Stomach (tissue), 9 donors: ENCODE data around the gene DNAJC16. TPM values are rescaled to one million over a fixed set of nuclear protein-coding genes. Genes with fewer than 3 reads are reported as not detected.

ENCODE experiments used
- DNase-seq, 2 donors: peaks; one replicate each; pipeline versions ENCODE4 v3.0.0 to v3.0.0-alpha.2; 2013 to 2019
- H3K27ac ChIP-seq, 5 donors: fragments of 200-600 bp in 4 of 5; sonication (generic) in 4 of 5; one replicate each; pipeline ENCODE4 v1.5.1; 2013 to 2019; ENCODE audit warnings: mild to moderate bottlenecking in 1 of 5, moderate library complexity in 1 of 5
- H3K27me3 ChIP-seq, 3 donors: fragments of 200-600 bp; sonication (generic); one replicate each; pipeline ENCODE4 v1.5.1; 2017 to 2019; ENCODE audit warnings: mixed run types in 1 of 3
- H3K36me3 ChIP-seq, 4 donors: fragments of 200-600 bp; sonication (generic); 1 replicate in 3 of 4; 2 replicates in 1 of 4; pipeline ENCODE4 v1.5.1; 2016 to 2019
- H3K4me1 ChIP-seq, 4 donors: fragments of 200-600 bp; sonication (generic); one replicate each; pipeline ENCODE4 v1.5.1; 2016 to 2019
- H3K4me3 ChIP-seq, 4 donors: fragments of 200-600 bp; sonication (generic) in 3 of 4; one replicate each; pipeline ENCODE4 v1.5.1; 2016 to 2019; ENCODE audit warnings: mild to moderate bottlenecking in 1 of 4
- H3K9me3 ChIP-seq, 4 donors: fragments of 200-600 bp; sonication (generic); one replicate each; pipeline ENCODE4 v1.5.1; 2016 to 2019
- CTCF ChIP-seq, 7 experiments: fragments of 450-650 bp in 4 of 7; fragments of 200-600 bp in 3 of 7; sonication (generic) in 3 of 7; IDR thresholded peaks; one replicate each; pipeline ENCODE4 v1.5.1; 2016 to 2019; ENCODE audit warnings: antibody characterized with exemption in 7 of 7, control low read depth in 2 of 7, mild to moderate bottlenecking in 1 of 7
- EP300 ChIP-seq: sonication (generic); formaldehyde crosslinking; IDR thresholded peaks from one replicate; pipeline ENCODE4 v1.6.1; 2017; ENCODE audit warnings: antibody characterized with exemption
- POLR2A ChIP-seq, 4 donors: fragments of 450-650 bp; IDR thresholded peaks; one replicate each; pipeline ENCODE4 v1.6.1; 2016; ENCODE audit warnings: antibody characterized with exemption in 4 of 4, control low read depth in 2 of 4, mild to moderate bottlenecking in 1 of 4, moderate library complexity in 1 of 4
- POLR2AphosphoS5 ChIP-seq, 3 donors: sonication (generic); formaldehyde crosslinking; IDR thresholded peaks; one replicate each; pipeline ENCODE4 v1.6.1; 2016; ENCODE audit warnings: antibody characterized with exemption in 3 of 3
- WGBS, 5 donors: extraction: QIAGEN DNeasy Blood & Tissue Kit in 3 of 5; methylation state at CpG; one replicate each; pipeline versions ENCODE4 v1.1.5 to v1.1.7; 2013 to 2018; 5-methylcytosine and 5-hydroxymethylcytosine counted together
- intact Hi-C: fragments of 100-400 bp; cut with DNase I; formaldehyde crosslinking; loops from one replicate; pipeline ENCODE4 v1.15.1; 2023; ENCODE audit warnings: low total_unique reads
- polyA plus RNA-seq, 3 donors: library from polyadenylated mRNA; stranded (reverse); fragments of 200-250 nt; gene quantifications; one replicate each; pipeline ENCODE4 v1.2.3, GENCODE V29; 2013
- total RNA-seq, 5 donors: library from RNA; depleted of rRNA; stranded (reverse); fragments of >200 nt; gene quantifications; one replicate each; pipeline versions ENCODE4 v1.1.0 to v1.2.3, GENCODE V29; 2014 to 2016
- donor health status: healthy with polysubstance abuse.
- donor health status: Bipolar disorder and iron deficiency.
- donor health status: healthy.

Gene DNAJC16
- total and polyA plus RNA-seq, 8 donors = 1.8 to 26.4 (median 8.9) TPM

GRCh38 chr1:15507278-15507677 is 19.4 kb upstream of the DNAJC16 start:
- Histone ChIP-seq H3K27me3 (no peaks in the 10 kb centered on the region), H3K36me3 (peaks cover 16 to 68% (median 64%) of the 10 kb centered on the region in 4 donors), H3K9me3 (no peaks in the 10 kb centered on the region), H3K4me1 (peaks cover 0 to 15% (median 5%) of the 10 kb centered on the region in 4 donors), H3K27ac (no peak overlapping the region), H3K4me3 (no peak overlapping the region)
- TF ChIP-seq POLR2AphosphoS5 (IDR thresholded peaks at IDR 0.05) (no peak), EP300 (no peak), CTCF (IDR thresholded peaks at IDR 0.05) (no peak), POLR2A (IDR thresholded peaks at IDR 0.05) (no peak)
- intact Hi-C loops = loop anchor here (10.0 kb wide), 1 partner anchor 182 kb away; no protein-coding TSS in a partner anchor
- 48 to 81% (median 53%) methylated on average over 5 of the region's 5 CpGs for WGBS, 5 donors
- no peak for DNase-seq

GRCh38 chr1:15508700-15509487 is 17.8 kb upstream of the DNAJC16 start:
- Histone ChIP-seq H3K9me3 (no peaks in the 10 kb centered on the region), H3K27ac (no peak overlapping the region), H3K4me1 (peaks cover 0 to 20% (median 8%) of the 10 kb centered on the region in 4 donors), H3K4me3 (no peak overlapping the region), H3K27me3 (no peaks in the 10 kb centered on the region), H3K36me3 (peaks cover 17 to 55% (median 50%) of the 10 kb centered on the region in 4 donors)
- intact Hi-C loops = loop anchor here (10.0 kb wide), 1 partner anchor 184 kb away; no protein-coding TSS in a partner anchor
- 89 to 94% (median 92%) methylated on average over 12 of the region's 12 CpGs for WGBS, 5 donors
- DNase-seq = peak in 1 of 2 donors; percentile 19
- TF ChIP-seq EP300 (no peak), POLR2A (IDR thresholded peaks at IDR 0.05) (no peak), POLR2AphosphoS5 (IDR thresholded peaks at IDR 0.05) (no peak), CTCF (IDR thresholded peaks at IDR 0.05) (no peak)

GRCh38 chr1:15509586-15509985 is 17.1 kb upstream of the DNAJC16 start:
- 81 to 93% (median 85%) methylated on average over 7 of the region's 7 CpGs for WGBS, 5 donors
- DNase-seq = no peak
- Histone ChIP-seq H3K4me3 (no peak overlapping the region), H3K27ac (no peak overlapping the region), H3K27me3 (no peaks in the 10 kb centered on the region), H3K9me3 (no peaks in the 10 kb centered on the region), H3K36me3 (peaks cover 10 to 52% (median 44%) of the 10 kb centered on the region in 4 donors), H3K4me1 (peaks cover 0 to 20% (median 8%) of the 10 kb centered on the region in 4 donors)
- TF ChIP-seq EP300 (no peak), CTCF (IDR thresholded peaks at IDR 0.05) (no peak), POLR2AphosphoS5 (IDR thresholded peaks at IDR 0.05) (no peak)
- intact Hi-C loops = loop anchor here (10.0 kb wide), 1 partner anchor 185 kb away; no protein-coding TSS in a partner anchor

GRCh38 chr1:15510611-15511405 is 15.8 kb upstream of the DNAJC16 start:
- DNase-seq = peak in 1 of 2 donors; percentile 25
- Histone ChIP-seq H3K4me1 (peaks cover 0 to 27% (median 10%) of the 10 kb centered on the region in 4 donors), H3K36me3 (peaks cover 5 to 42% (median 31%) of the 10 kb centered on the region in 4 donors), H3K27ac (no peak overlapping the region), H3K4me3 (no peak overlapping the region), H3K27me3 (no peaks in the 10 kb centered on the region), H3K9me3 (no peaks in the 10 kb centered on the region)
- intact Hi-C loops = no loop called here
- no peak for TF ChIP-seq CTCF (IDR thresholded peaks at IDR 0.05)
- TF ChIP-seq EP300 = no peak
- no peak for TF ChIP-seq POLR2A (IDR thresholded peaks at IDR 0.05)
- 89 to 95% (median 92%) methylated on average over 8 of the region's 8 CpGs for WGBS, 5 donors
